HL-60 (cell line): ENCODE data around the gene ADAMTS16.

ENCODE experiments used
- CTCF ChIP-seq: IDR thresholded peaks from one replicate; pipeline ENCODE4 v1.5.1; 2011; ENCODE audit warnings: low read length, control low read depth, inconsistent platforms; ENCODE audit not compliant: insufficient read depth
- REST ChIP-seq: IDR thresholded peaks from 2 replicates; pipeline ENCODE4 v1.6.1; 2012; ENCODE audit warnings: low read depth; ENCODE audit not compliant: insufficient replicate concordance

- TF ChIP-seq REST, result no peak
- TF ChIP-seq CTCF, result no peak
These were observed 216.6 kb downstream of the ADAMTS16 start for GRCh38 chr5:5356765-5357164.
